OCI-LY3 (cell line): Measurements from ENCODE around the gene STX16.

ENCODE experiments used
- H2AFZ ChIP-seq: fragments of 200-600, 300-600 bp; shearing (Covaris generic); 2 replicates; pipeline ENCODE4 v1.6.0; 2014; ENCODE audit warnings: antibody characterized with exemption, low read depth, low read length
- H3K27ac ChIP-seq: fragments of 200-600, 300-600 bp; sonication (generic); 2 replicates; pipeline ENCODE4 v1.5.1; 2014; ENCODE audit warnings: mild to moderate bottlenecking, low read length, moderate library complexity, mixed read lengths
- H3K27me3 ChIP-seq: fragments of 200-600, 300-600 bp; sonication (generic); 2 replicates; pipeline ENCODE4 v1.6.1; 2014; ENCODE audit warnings: low read depth, low read length, mixed read lengths
- H3K36me3 ChIP-seq: fragments of 200-600, 300-600 bp; sonication (generic); replicated peaks from 2 replicates; pipeline ENCODE3; 2014; ENCODE audit warnings: low read depth, low read length, mixed read lengths
- H3K4me1 ChIP-seq: fragments of 300-600, 200-600 bp; sonication (generic); 2 replicates; pipeline ENCODE4 v1.6.1; 2014; ENCODE audit warnings: low read length, mixed read lengths
- H3K4me2 ChIP-seq: fragments of 200-600, 300-600 bp; sonication (generic); 2 replicates; pipeline ENCODE4 v1.6.1; 2014; ENCODE audit warnings: low read length, mixed read lengths
- H3K4me3 ChIP-seq: fragments of 300-600, 200-600 bp; sonication (generic); 2 replicates; pipeline ENCODE4 v1.5.1; 2014; ENCODE audit warnings: antibody characterized with exemption, mild to moderate bottlenecking, low read length, moderate library complexity
- H3K79me2 ChIP-seq: fragments of 300-600, 200-600 bp; shearing (Covaris generic); 2 replicates; pipeline ENCODE4 v1.6.1; 2014; ENCODE audit warnings: mild to moderate bottlenecking, low read length, mixed read lengths
- H3K9ac ChIP-seq: fragments of 300-600, 200-600 bp; shearing (Covaris generic); 2 replicates; pipeline ENCODE4 v1.6.0; 2014; ENCODE audit warnings: mild to moderate bottlenecking, low read length, moderate library complexity
- H3K9me3 ChIP-seq: fragments of 200-600, 300-600 bp; shearing (Covaris generic); 2 replicates; pipeline ENCODE4 v1.6.1; 2014; ENCODE audit warnings: low read length, mixed read lengths; ENCODE audit not compliant: insufficient read depth
- H4K20me1 ChIP-seq: fragments of 200-600, 300-600 bp; sonication (generic); 2 replicates; pipeline ENCODE4 v1.6.1; 2016; ENCODE audit warnings: low read length, mixed read lengths; ENCODE audit not compliant: insufficient read depth
- CTCF ChIP-seq: fragments of 200-600, 300-600 bp; sonication (generic); IDR thresholded peaks from 2 replicates; pipeline ENCODE4 v1.5.1; 2014; ENCODE audit warnings: antibody characterized with exemption, low read length, low read depth
- EZH2phosphoT487 ChIP-seq: fragments of 200-600 bp; shearing (Covaris generic); IDR thresholded peaks from 2 replicates; pipeline ENCODE4 v1.6.1; 2018; ENCODE audit warnings: antibody characterized with exemption, mixed run types, low read depth

Gene STX16

DNA sequence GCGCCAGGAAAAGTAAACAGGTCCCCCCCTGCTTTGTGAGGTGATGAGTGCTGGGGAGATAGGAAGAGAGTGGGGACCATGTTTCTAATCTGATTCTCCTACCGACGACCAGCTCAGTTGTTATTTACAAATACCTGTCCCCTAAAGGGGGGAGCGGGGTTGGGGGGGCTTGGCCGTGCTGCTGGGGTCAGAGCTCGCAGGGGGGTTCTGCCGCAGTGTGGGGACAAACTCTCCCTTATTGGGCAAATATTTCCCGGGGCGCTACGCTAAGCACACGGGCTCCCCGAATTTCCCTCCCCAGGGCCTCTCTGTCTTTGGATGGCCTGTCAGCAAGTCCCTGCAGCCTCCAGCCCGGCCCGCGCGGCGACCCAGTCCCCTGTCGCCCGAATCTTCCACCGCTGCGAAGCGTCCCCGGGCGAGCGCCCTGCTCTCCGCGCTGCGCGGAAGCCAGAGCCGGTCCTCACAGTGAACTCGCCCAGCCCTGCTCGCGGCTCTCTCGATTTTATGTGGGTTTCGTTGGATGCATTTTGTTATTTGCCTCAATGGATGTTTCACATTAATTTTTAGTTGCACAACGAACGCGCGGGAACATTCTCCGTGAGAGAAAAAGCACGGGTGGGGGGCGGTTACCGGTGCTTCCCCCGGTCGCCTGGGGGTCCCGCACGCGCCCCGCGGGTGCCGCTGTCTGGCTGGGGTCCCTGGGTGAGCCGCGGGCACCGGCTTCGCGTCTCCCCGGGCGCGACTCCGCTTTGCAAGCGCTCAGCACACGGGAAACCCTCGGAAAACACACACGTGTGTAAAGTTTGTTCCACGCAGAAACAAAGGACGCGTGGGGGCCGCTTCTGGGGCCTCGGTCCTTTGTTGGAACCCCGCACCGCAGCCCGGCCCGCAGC, 1.5 kb upstream of the STX16 start:
- Histone ChIP-seq H4K20me1 (no peaks in the 10 kb centered on the region), H3K4me3 (peak overlapping the region; percentile 88), H3K4me1 (peaks cover 11% of the 10 kb centered on the region), H3K36me3 (no peaks in the 10 kb centered on the region), H3K79me2 (peaks cover 35% of the 10 kb centered on the region), H3K9ac (peak overlapping the region; percentile 96), H2AFZ (peak overlapping the region; percentile 88), H3K27ac (peak overlapping the region; percentile 68), H3K9me3 (no peaks in the 10 kb centered on the region), H3K4me2 (peak overlapping the region; percentile 60), H3K27me3 (no peaks in the 10 kb centered on the region)
- TF ChIP-seq EZH2phosphoT487, result no peak
- no peak for TF ChIP-seq CTCF

- H3K79me2 ChIP-seq, result peaks cover 42% of the 10 kb centered on the region
- TF ChIP-seq EZH2phosphoT487 (no peak), CTCF (peak; percentile 92)
- 0 out of 2 replicates have a peak, but pooled peaks cover 1% of the 10 kb centered on the region for H4K20me1 ChIP-seq
- no peaks in the 10 kb centered on the region for H3K27me3 ChIP-seq
- peaks cover 3% of the 10 kb centered on the region for H3K36me3 ChIP-seq
- no peaks in the 10 kb centered on the region for H3K9me3 ChIP-seq
- H3K4me1 ChIP-seq, result peaks cover 11% of the 10 kb centered on the region
- H3K9ac ChIP-seq, result peak overlapping the region; percentile 96
- peak overlapping the region; percentile 60 for H3K4me2 ChIP-seq
- H2AFZ ChIP-seq, result peak overlapping the region; percentile 88
- H3K27ac ChIP-seq, result peak overlapping the region; percentile 68
- peak overlapping the region; percentile 88 for H3K4me3 ChIP-seq
Measured at GRCh38 chr20:58650181-58650775, 805 bp upstream of the STX16 start.

- H3K4me2 ChIP-seq, result peak overlapping the region; percentile 76
- H2AFZ ChIP-seq, result no peak overlapping the region
- peaks cover 3% of the 10 kb centered on the region for H3K36me3 ChIP-seq
- TF ChIP-seq CTCF, result no peak
- TF ChIP-seq EZH2phosphoT487, result no peak
- H3K79me2 ChIP-seq, result peaks cover 55% of the 10 kb centered on the region
- no peaks in the 10 kb centered on the region for H3K27me3 ChIP-seq
- H3K4me3 ChIP-seq, result peak overlapping the region; percentile 88
- no peaks in the 10 kb centered on the region for H3K9me3 ChIP-seq
- peaks cover 11% of the 10 kb centered on the region for H3K4me1 ChIP-seq
- peaks cover 13% of the 10 kb centered on the region for H4K20me1 ChIP-seq
- peak overlapping the region; percentile 96 for H3K9ac ChIP-seq
- peak overlapping the region; percentile 72 for H3K27ac ChIP-seq
Measured at GRCh38 chr20:58651559-58651945, 469 bp downstream of the STX16 start.

DNA sequence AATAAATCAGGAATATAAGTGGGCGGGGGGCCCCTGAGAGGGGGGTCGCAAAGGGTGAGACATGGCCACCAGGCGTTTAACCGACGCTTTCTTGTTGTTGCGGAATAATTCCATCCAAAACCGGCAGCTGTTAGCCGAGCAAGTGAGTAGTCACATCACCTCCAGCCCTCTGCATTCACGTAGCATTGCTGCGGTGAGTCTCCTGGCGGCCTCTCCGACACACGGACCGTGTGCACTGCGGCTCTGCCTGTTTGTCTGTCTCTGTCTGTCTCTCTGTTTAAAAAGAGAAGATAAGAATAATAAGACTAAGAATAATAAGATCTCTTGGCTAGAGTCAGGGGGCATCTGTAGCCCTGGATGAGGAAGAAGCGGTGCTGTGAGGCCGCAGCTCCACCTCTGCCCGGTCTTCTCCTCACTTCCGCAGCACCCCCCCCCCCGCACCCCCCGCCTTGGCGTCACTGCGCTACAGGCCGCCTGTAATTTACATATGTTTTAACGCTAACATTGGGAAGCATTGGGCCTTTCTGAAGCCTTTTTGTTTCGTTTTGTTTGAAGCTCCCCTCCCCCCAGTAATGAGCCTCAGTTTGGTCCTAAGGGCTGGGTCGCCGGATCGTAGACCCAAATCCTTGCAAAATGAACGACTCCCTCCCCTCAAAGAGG, 993 bp downstream of the STX16 start:
- H2AFZ ChIP-seq, result peak overlapping the region; percentile 14; the same call in 1 of the 2 replicates
- H3K4me1 ChIP-seq, result peaks cover 11% of the 10 kb centered on the region
- H3K27me3 ChIP-seq, result no peaks in the 10 kb centered on the region

More for the DNA sequence above, 993 bp downstream of the STX16 start:
- Histone ChIP-seq H3K79me2 (peaks cover 60% of the 10 kb centered on the region), H3K4me3 (peak overlapping the region; percentile 88), H4K20me1 (peaks cover 18% of the 10 kb centered on the region), H3K27ac (peak overlapping the region; percentile 72), H3K4me2 (peak overlapping the region; percentile 76), H3K36me3 (peaks cover 3% of the 10 kb centered on the region), H3K9ac (peak overlapping the region; percentile 96), H3K9me3 (no peaks in the 10 kb centered on the region)
- no peak for TF ChIP-seq EZH2phosphoT487
- TF ChIP-seq CTCF, result no peak; the same call in 1 of the 2 replicates
